ENCODE data around the gene RALGAPA1.
"Not testable (repeated sequence)": the region's sequence is repeated elsewhere in the genome, so short reads cannot be mapped to it uniquely, and the experiment has no call there.

Gene RALGAPA1

DNA sequence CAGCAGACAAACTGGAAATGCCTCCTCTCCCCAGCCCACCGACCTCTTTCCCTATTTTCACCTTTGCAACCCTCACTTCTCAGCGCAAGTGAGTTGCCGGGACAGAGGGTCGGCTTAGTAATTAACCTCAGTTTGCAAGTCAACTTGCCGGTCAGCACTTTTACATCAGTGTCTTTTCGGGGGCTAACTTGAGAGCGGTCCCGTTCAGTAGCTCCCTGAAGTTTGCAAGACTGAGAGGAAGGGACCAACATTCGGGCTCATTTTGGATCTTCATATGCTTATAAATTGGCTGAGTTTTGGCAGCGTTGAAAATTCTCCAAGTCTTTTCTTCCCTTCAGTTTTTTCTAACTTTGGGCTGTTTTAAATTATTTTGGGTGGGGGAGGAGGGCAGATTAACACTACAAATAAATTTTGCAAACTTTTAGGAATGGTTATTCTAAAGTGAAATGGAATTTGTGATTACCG is 17.9 kb upstream of the RALGAPA1 start:
- TF ChIP-seq CTCF (IDR thresholded peaks at IDR 0.05; ENCODE audit: extremely low read depth, missing control alignments), result no peak
- DNase-seq (ENCODE audit: low spot score), result no peak

DNA sequence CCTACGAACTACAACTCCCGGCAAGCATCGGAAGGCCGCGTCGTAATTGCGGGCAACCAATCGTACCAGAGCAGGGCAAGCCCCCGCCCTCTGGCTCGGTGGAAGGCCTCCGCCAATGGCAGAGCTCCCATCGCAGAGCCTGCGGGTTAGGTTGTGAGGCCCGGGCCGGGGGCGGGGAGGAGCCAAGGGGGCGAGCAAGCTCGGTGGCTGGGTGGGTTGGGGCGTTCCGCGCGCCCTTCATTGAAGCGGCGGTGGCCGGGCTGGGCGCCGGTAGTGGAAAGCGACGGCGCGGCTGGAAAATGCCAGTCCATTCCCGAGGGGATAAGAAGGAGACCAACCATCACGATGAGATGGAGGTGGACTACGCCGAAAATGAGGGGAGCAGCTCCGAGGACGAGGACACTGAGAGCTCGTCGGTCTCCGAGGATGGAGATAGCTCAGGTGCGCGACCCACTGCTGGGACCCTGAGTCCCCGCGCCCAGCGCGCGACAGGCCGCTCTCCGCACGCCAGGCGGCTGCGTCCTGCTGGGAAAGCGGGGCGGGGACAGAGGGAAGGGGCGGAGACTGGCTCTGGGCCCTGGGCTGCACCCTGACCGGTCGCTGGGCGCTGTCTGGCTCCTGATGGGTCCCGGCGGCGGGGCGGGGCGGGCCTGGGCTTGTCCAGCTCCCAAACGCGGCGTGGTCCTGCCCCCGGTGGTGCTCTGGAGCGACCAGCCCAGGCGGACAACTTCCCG is 17.3 kb upstream of the RALGAPA1 start, which contains the start of gene BRMS1L:
TSS of gene BRMS1L (plus strand) at position 121 of the 734 bp plus-strand sequence. CDS start at position 300, 179 bp downstream.
- DNase-seq (ENCODE audit: low spot score), result peak; percentile 99
- TF ChIP-seq CTCF (IDR thresholded peaks at IDR 0.05; ENCODE audit: extremely low read depth, missing control alignments), result no peak

GRCh38 chr14:35825968-35826217 is 16.8 kb upstream of the RALGAPA1 start:
- no peak for TF ChIP-seq CTCF (IDR thresholded peaks at IDR 0.05; ENCODE audit: extremely low read depth, missing control alignments)
- no peak for DNase-seq (ENCODE audit: low spot score)

DNA sequence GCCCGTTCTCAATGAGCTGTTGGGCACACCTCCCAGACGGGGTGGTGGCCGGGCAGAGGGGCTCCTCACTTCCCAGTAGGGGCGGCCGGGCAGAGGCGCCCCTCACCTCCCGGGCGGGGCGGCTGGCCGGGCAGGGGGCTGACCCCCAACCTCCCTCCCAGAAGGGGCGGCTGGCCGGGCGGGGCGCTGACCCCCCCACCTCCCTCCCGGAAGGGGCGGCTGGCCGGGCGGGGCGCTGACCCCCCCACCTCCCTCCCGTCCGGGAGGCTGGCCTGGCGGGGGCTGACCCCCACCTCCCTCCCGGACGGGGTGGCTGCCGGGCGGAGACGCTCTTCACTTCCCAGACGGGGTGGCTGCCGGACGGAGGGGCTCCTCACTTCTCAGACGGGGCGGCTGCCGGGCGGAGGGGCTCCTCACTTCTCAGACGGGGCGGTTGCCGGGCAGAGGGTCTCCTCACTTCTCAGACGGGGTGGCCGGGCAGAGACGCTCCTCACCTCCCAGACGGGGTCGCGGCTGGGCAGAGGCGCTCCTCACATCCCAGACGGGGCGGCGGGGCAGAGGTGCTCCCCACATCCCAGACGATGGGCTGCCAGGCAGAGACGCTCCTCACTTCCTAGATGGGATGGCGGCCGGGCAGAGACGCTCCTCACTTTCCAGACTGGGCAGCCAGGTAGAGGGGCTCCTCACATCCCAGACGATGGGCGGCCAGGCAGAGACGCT is 15.5 kb upstream of the RALGAPA1 start:
- DNase-seq (ENCODE audit: low spot score), result not testable (repeated sequence)

DNA sequence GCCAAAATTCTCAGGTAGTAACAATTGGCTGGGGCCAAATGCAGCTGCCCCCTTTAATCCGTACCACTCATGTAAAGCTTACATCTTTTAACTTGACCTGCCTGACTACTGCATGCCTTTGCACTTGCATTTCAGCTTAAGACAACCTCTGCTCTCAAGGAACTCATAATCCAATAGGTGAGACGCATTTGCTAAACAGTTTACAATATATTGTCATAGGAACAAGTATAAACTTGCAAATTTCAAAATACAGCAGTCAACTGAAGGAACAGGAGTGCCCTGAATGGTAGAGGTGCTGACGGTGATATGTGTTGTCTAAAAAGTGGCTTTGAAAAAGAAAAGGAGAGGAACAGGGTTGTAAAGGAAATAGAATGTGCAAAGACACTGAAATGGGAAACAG is 13.4 kb upstream of the RALGAPA1 start:
- no peak for TF ChIP-seq CTCF (IDR thresholded peaks at IDR 0.05; ENCODE audit: extremely low read depth, missing control alignments)

DNA sequence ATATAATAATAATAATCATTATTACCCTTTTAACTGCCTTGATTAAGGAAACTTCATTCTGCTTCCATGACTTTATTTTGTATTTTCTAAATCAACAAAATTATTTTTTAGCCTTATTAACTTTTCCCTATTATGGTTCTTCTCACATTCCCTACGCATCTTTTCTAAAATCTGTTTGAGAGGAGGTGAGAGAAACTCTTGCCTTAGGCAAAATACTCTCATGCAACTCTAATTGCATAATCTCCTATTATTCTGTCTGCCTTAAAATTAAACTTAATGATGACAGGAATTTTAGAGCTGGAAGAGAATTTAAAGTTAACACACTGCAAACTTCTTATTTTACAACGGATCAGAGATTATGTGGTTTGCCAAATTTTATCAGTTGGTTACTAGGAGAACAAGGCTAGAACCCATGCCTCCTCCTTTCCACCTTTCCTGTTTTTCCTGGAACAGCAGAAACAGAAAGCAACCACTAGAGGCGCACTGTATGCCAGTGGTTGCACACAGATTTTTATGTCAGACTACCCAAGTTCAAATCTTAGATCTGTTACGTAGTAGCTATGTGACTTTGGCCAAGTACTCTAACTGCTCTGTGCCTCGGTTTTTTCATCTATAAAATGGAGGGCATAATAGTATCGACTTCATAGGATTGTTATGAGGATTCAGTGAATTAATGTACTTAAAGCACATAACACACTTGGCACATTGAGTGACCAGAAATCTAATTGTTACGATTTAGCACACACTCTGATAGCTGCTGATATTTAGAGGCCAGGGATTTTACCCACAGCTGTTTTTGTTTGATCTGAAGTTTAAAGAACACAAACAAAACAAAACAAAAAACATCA is 12.7 kb upstream of the RALGAPA1 start:
- DNase-seq (ENCODE audit: low spot score), result peak; percentile 33
- TF ChIP-seq CTCF (IDR thresholded peaks at IDR 0.05; ENCODE audit: extremely low read depth, missing control alignments), result peak; percentile 53

More for the DNA sequence above, 13.4 kb upstream of the RALGAPA1 start:
- no peak for DNase-seq (ENCODE audit: low spot score)

DNA sequence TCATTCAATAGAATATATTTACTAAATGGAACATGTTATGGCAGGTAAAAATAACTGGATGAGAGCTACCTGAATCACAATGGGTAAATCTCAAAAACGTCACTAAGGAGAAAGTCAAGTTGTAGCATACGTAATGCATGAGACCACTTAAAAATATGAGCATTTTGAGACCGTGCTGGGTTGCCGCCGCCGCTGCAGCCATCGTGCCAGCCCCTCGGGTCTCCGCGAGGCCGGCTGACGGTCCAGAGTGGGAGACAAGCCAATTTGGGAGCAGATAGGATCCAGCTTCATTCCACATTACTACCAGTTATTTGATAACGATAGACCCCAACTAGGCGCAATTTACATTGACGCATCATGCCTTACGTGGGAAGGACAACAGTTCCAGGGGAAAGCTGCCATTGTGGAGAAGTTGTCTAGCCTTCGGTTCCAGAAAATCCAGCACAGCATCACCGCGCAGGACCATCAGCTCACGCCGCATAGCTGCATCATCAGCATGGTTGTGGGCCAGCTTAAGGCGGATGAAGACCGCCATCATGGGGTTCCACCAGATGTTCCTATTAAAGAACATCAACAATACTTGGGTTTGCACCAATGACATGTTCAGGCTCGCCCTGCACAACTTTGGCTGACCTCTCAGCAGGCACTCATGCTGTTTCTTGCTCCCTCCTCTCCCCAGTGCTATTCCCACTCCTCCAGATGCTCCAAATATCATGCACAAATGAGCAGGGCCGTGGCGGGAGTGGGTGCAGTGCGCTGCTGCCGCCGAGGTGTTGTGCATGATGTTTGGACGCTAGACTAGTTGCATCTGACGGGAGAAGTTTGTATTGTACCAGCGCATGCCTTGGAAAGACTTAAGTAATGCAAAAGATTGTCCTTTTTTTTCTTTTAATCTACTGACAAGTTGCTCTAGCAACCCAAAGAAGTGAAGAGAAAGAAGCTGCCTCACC is 10.8 kb upstream of the RALGAPA1 start:
- no peak for DNase-seq (ENCODE audit: low spot score)
- no peak for TF ChIP-seq CTCF (IDR thresholded peaks at IDR 0.05; ENCODE audit: extremely low read depth, missing control alignments)

Data from GM20000 (cell line).